Activated gamma-delta T cell treated with anti-CD3 and anti-CD28 coated beads, Interleukin-2, amount 50 U/mL, for 16 hours (primary cell): ENCODE measurements around the gene MTHFD1.
"Not testable (repeated sequence)": the region's sequence is repeated elsewhere in the genome, so short reads cannot be mapped to it uniquely, and the experiment has no call there.

Experiments
- DNase-seq: peaks from one replicate; pipeline ENCODE4 v3.0.0-alpha.2; 2020; ENCODE audit warnings: low read depth

Gene MTHFD1

GRCh38 chr14:64387782-64388532 is at the start of gene MTHFD1:
Gene MTHFD1 (plus strand): TSS chr14:64388353. CDS start chr14:64388428, 75 bp downstream.
- DNase-seq, result peak; percentile 95

GRCh38 chr14:64338616-64339316 is 49.4 kb upstream of the MTHFD1 start:
- DNase-seq, result peak; percentile 76

- DNase-seq, result no peak
These were observed 47.5 kb upstream of the MTHFD1 start for GRCh38 chr14:64340560-64341196.

- DNase-seq, result no peak
These were observed 40.4 kb upstream of the MTHFD1 start for GRCh38 chr14:64347748-64348147.

- no peak for DNase-seq
These were observed 38.2 kb upstream of the MTHFD1 start for GRCh38 chr14:64349741-64350490.

- no peak for DNase-seq
These were observed 24.8 kb upstream of the MTHFD1 start for GRCh38 chr14:64363265-64363846.

- no peak for DNase-seq
These were observed 23.2 kb upstream of the MTHFD1 start for GRCh38 chr14:64364907-64365306.

GRCh38 chr14:64365358-64365889 is 22.7 kb upstream of the MTHFD1 start:
- not testable (repeated sequence) for DNase-seq

- DNase-seq, result no peak
These were observed 19.0 kb upstream of the MTHFD1 start for GRCh38 chr14:64369201-64369600.

GRCh38 chr14:64387232-64387781 is 846 bp upstream of the MTHFD1 start:
- DNase-seq, result no peak

- DNase-seq, result no peak
These were observed 556 bp downstream of the MTHFD1 start for GRCh38 chr14:64388533-64389285.

GRCh38 chr14:64391113-64391725 is 3.1 kb downstream of the MTHFD1 start:
- DNase-seq, result no peak

GRCh38 chr14:64391986-64392385 is 3.8 kb downstream of the MTHFD1 start:
- DNase-seq, result no peak

GRCh38 chr14:64393189-64393726 is 5.1 kb downstream of the MTHFD1 start:
- DNase-seq, result not testable (repeated sequence)

GRCh38 chr14:64394423-64394822 is 6.3 kb downstream of the MTHFD1 start:
- no peak for DNase-seq

GRCh38 chr14:64394977-64395633 is 7.0 kb downstream of the MTHFD1 start:
- DNase-seq, result no peak

- no peak for DNase-seq
These were observed 12.8 kb downstream of the MTHFD1 start for GRCh38 chr14:64400829-64401459.

GRCh38 chr14:64401949-64402348 is 13.8 kb downstream of the MTHFD1 start:
- DNase-seq, result no peak

GRCh38 chr14:64405295-64405694 is 17.1 kb downstream of the MTHFD1 start:
- no peak for DNase-seq
